BLaER1 treated with 17β-estradiol and CSF1 and Interleukin-3, amounts not matched to agents 10 nM and 100 nM (cell line): Measurements from ENCODE around the gene STK17A.

Experiments
- H3K27ac ChIP-seq, 11 experiments: shearing (Covaris generic); formaldehyde crosslinking; 2 replicates each; pipeline ENCODE4 v1.8.1; 2022
- H3K27me3 ChIP-seq, 11 experiments: shearing (Covaris generic); formaldehyde crosslinking; 2 replicates each; pipeline ENCODE4 v1.8.1; 2022
- H3K36me3 ChIP-seq, 11 experiments: shearing (Covaris generic); formaldehyde crosslinking; 2 replicates each; pipeline ENCODE4 v1.8.1; 2022
- H3K4me1 ChIP-seq, 10 experiments: shearing (Covaris generic); formaldehyde crosslinking; 2 replicates each; pipeline ENCODE4 v1.8.1; 2022
- H3K4me2 ChIP-seq, 11 experiments: shearing (Covaris generic); formaldehyde crosslinking; 2 replicates each; pipeline ENCODE4 v1.8.1; 2022
- H3K4me3 ChIP-seq, 10 experiments: shearing (Covaris generic); formaldehyde crosslinking; 2 replicates each; pipeline ENCODE4 v1.8.1; 2022
- H3K9ac ChIP-seq, 11 experiments: shearing (Covaris generic); formaldehyde crosslinking; 2 replicates each; pipeline ENCODE4 v1.8.1; 2022
- H3K9me3 ChIP-seq, 11 experiments: shearing (Covaris generic); formaldehyde crosslinking; replicated peaks in 1 of 11; 2 replicates each; pipeline ENCODE4 v1.8.1; 2022
- H4K20me1 ChIP-seq, 11 experiments: shearing (Covaris generic); formaldehyde crosslinking; 2 replicates each; pipeline ENCODE4 v1.8.1; 2022
- Cebpa-rat ChIP-seq, 11 experiments: shearing (Covaris generic); IDR thresholded peaks; 2 replicates each; pipeline ENCODE4 v1.8.1; 2022

The STK17A gene

GRCh38 chr7:43540471-43540870 lies 42.4 kb upstream of the STK17A start:
- H3K9ac ChIP-seq: no peak overlapping the region
- peaks cover 0 to 30% (median 16%) of the 10 kb centered on the region in 10 experiments; a peak in 15 of 20 replicates for H3K4me1 ChIP-seq
- 0 out of 22 replicates have a peak, but pooled peaks cover 0 to 4% (median 0%) of the 10 kb centered on the region in 11 experiments for H3K36me3 ChIP-seq
- H3K27me3 ChIP-seq: no peaks in the 10 kb centered on the region
- no peak overlapping the region for H3K27ac ChIP-seq
- TF ChIP-seq Cebpa-rat (IDR thresholded peaks at IDR 0.05): no peak
- no peak overlapping the region for H3K4me3 ChIP-seq
- H3K4me2 ChIP-seq: no peak overlapping the region
- H3K9me3 ChIP-seq: no peaks in the 10 kb centered on the region
- H4K20me1 ChIP-seq: no peaks in the 10 kb centered on the region; a peak in 2 of 22 replicates

GRCh38 chr7:43542716-43543115 lies 40.2 kb upstream of the STK17A start:
- no peak overlapping the region for H3K9ac ChIP-seq
- H3K4me2 ChIP-seq: no peak overlapping the region
- H3K27ac ChIP-seq: no peak overlapping the region
- no peak for TF ChIP-seq Cebpa-rat (IDR thresholded peaks at IDR 0.05)
- peaks cover 12 to 17% (median 15%) of the 10 kb centered on the region in 11 experiments; a peak in 20 of 22 replicates for H3K9me3 ChIP-seq
- no peaks in the 10 kb centered on the region; a peak in 1 of 22 replicates for H4K20me1 ChIP-seq
- H3K36me3 ChIP-seq: peaks cover 0 to 14% (median 4%) of the 10 kb centered on the region in 11 experiments; a peak in 6 of 22 replicates
- H3K27me3 ChIP-seq: no peaks in the 10 kb centered on the region
- no peak overlapping the region for H3K4me3 ChIP-seq
- peaks cover 0 to 9% (median 0%) of the 10 kb centered on the region in 10 experiments; a peak in 4 of 20 replicates for H3K4me1 ChIP-seq

- Histone ChIP-seq H3K4me2 (no peak overlapping the region), H3K9ac (no peak overlapping the region), H3K36me3 (peaks cover 0 to 15% (median 4%) of the 10 kb centered on the region in 11 experiments; a peak in 7 of 22 replicates), H3K4me3 (no peak overlapping the region), H3K9me3 (peaks cover 12 to 17% (median 15%) of the 10 kb centered on the region in 11 experiments; a peak in 20 of 22 replicates), H3K4me1 (no peaks in the 10 kb centered on the region), H4K20me1 (no peaks in the 10 kb centered on the region), H3K27me3 (no peaks in the 10 kb centered on the region), H3K27ac (no peak overlapping the region)
- TF ChIP-seq Cebpa-rat (IDR thresholded peaks at IDR 0.05): no peak
Observed at GRCh38 chr7:43546231-43546630, 36.7 kb upstream of the STK17A start.

DNA sequence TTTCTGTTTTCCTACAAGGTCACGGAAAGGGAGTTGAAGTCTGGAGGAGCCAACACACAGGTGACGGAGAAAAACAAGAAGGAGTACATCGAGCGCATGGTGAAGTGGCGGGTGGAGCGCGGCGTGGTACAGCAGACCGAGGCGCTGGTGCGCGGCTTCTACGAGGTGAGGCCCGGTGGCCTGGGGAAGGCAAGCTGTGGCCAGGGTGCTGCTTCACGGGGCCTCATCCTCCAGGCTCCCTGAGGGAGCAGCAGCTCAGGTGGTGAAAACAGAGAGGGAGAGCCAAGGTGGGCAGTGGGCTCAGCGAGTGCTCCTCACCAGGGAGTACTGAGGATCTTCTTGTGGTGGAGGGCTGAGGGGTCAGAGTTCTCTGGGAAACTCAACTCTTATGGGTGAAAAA lies 32.5 kb upstream of the STK17A start:
- no peaks in the 10 kb centered on the region for H4K20me1 ChIP-seq
- peaks cover 0 to 24% (median 10%) of the 10 kb centered on the region in 11 experiments; a peak in 9 of 22 replicates for H3K36me3 ChIP-seq
- no peak overlapping the region for H3K9ac ChIP-seq
- H3K4me1 ChIP-seq: peaks cover 0 to 6% (median 0%) of the 10 kb centered on the region in 10 experiments; a peak in 3 of 20 replicates
- no peaks in the 10 kb centered on the region for H3K27me3 ChIP-seq
- H3K27ac ChIP-seq: no peak overlapping the region
- H3K4me2 ChIP-seq: no peak overlapping the region
- H3K4me3 ChIP-seq: no peak overlapping the region
- peaks cover 12 to 17% (median 15%) of the 10 kb centered on the region in 11 experiments; a peak in 20 of 22 replicates for H3K9me3 ChIP-seq
- TF ChIP-seq Cebpa-rat (IDR thresholded peaks at IDR 0.05): no peak

GRCh38 chr7:43552122-43552521 lies 30.8 kb upstream of the STK17A start:
- no peaks in the 10 kb centered on the region for H4K20me1 ChIP-seq
- H3K4me2 ChIP-seq: no peak overlapping the region
- H3K27me3 ChIP-seq: no peaks in the 10 kb centered on the region

GRCh38 chr7:43553999-43554398 lies 28.9 kb upstream of the STK17A start:
- Histone ChIP-seq H3K36me3 (peaks cover 0 to 18% (median 0%) of the 10 kb centered on the region in 11 experiments; a peak in 5 of 22 replicates), H3K27me3 (no peaks in the 10 kb centered on the region), H3K4me3 (no peak overlapping the region), H3K9ac (no peak overlapping the region), H3K9me3 (no peaks in the 10 kb centered on the region), H3K27ac (no peak overlapping the region), H4K20me1 (no peaks in the 10 kb centered on the region), H3K4me1 (peaks cover 0 to 6% (median 0%) of the 10 kb centered on the region in 10 experiments; a peak in 3 of 20 replicates), H3K4me2 (peak overlapping the region in 4 of 11 experiments; percentile 3 to 14 (median 7); a peak in 3 of 22 replicates)
- TF ChIP-seq Cebpa-rat (IDR thresholded peaks at IDR 0.05): peak in 4 of 11 experiments; percentile 24 to 61 (median 51); a peak in 4 of 22 replicates

More at GRCh38 chr7:43552122-43552521, 30.8 kb upstream of the STK17A start:
- H3K36me3 ChIP-seq: peaks cover 0 to 20% (median 5%) of the 10 kb centered on the region in 11 experiments; a peak in 8 of 22 replicates
- TF ChIP-seq Cebpa-rat (IDR thresholded peaks at IDR 0.05): no peak
- no peak overlapping the region for H3K27ac ChIP-seq
- H3K9ac ChIP-seq: no peak overlapping the region
- peaks cover 0 to 6% (median 0%) of the 10 kb centered on the region in 10 experiments; a peak in 3 of 20 replicates for H3K4me1 ChIP-seq
- peaks cover 1 to 6% (median 5%) of the 10 kb centered on the region in 11 experiments; a peak in 15 of 22 replicates for H3K9me3 ChIP-seq
- H3K4me3 ChIP-seq: no peak overlapping the region

- Histone ChIP-seq H3K4me3 (no peak overlapping the region), H3K4me2 (no peak overlapping the region), H3K36me3 (peaks cover 0 to 18% (median 0%) of the 10 kb centered on the region in 11 experiments; a peak in 5 of 22 replicates), H3K4me1 (peaks cover 0 to 6% (median 0%) of the 10 kb centered on the region in 10 experiments; a peak in 3 of 20 replicates), H3K9ac (no peak overlapping the region), H3K27ac (no peak overlapping the region), H4K20me1 (no peaks in the 10 kb centered on the region), H3K9me3 (no peaks in the 10 kb centered on the region), H3K27me3 (no peaks in the 10 kb centered on the region)
- 0 out of 22 replicates have a peak, but pooled peaks of 1 of the 11 experiments have one; percentile 4 for TF ChIP-seq Cebpa-rat (IDR thresholded peaks at IDR 0.05)
Observed at GRCh38 chr7:43554423-43554822, 28.5 kb upstream of the STK17A start.

DNA sequence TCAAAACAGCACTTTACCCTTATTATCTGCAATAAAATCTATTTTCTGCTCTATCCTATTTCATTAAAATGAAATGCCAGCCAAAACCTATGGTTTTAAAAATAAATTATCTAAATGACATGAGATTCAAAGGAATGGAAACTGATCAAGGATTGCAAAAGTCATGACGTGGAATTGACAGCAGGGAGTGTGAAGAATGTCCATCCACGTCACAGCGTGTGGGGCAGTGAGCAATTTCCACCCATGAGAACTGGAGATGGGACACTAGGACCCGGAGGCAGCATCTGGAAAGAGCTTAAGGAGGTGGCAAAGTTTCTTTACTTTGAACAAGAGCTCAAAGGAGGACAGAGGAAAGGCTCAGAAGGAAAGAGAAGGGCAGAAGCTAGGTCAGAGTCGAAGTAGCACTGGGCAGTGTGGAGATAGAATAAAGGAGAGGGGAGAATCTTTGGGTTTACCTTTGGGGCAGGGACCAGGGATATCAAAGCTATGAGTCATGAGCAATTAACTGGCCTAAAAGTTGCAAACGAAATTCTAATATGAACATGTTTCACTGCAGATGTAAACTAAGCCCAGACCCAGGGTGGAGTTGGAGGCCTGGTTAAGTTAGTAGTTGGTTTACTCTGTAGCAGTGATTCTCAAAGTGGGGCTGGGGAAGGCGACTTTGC lies 24.9 kb upstream of the STK17A start:
- H3K9me3 ChIP-seq: no peaks in the 10 kb centered on the region
- no peak overlapping the region for H3K9ac ChIP-seq
- peaks cover 0 to 11% (median 0%) of the 10 kb centered on the region in 10 experiments; a peak in 4 of 20 replicates for H3K4me1 ChIP-seq
- H3K27ac ChIP-seq: no peak overlapping the region
- no peak overlapping the region for H3K4me2 ChIP-seq
- no peaks in the 10 kb centered on the region for H3K27me3 ChIP-seq
- no peaks in the 10 kb centered on the region for H4K20me1 ChIP-seq
- no peak for TF ChIP-seq Cebpa-rat (IDR thresholded peaks at IDR 0.05)
- peaks cover 0 to 18% (median 0%) of the 10 kb centered on the region in 11 experiments; a peak in 3 of 22 replicates for H3K36me3 ChIP-seq
- no peak overlapping the region for H3K4me3 ChIP-seq

GRCh38 chr7:43559171-43559945 lies 23.6 kb upstream of the STK17A start:
- no peak for TF ChIP-seq Cebpa-rat (IDR thresholded peaks at IDR 0.05)
- H3K9me3 ChIP-seq: no peaks in the 10 kb centered on the region
- H3K4me2 ChIP-seq: no peak overlapping the region
- H3K36me3 ChIP-seq: peaks cover 0 to 13% (median 0%) of the 10 kb centered on the region in 11 experiments; a peak in 2 of 22 replicates
- no peaks in the 10 kb centered on the region for H4K20me1 ChIP-seq
- H3K9ac ChIP-seq: no peak overlapping the region
- H3K4me1 ChIP-seq: peaks cover 0 to 5% (median 0%) of the 10 kb centered on the region in 10 experiments; a peak in 1 of 20 replicates
- H3K27me3 ChIP-seq: no peaks in the 10 kb centered on the region
- H3K27ac ChIP-seq: no peak overlapping the region
- no peak overlapping the region for H3K4me3 ChIP-seq
